ENCODE data around the gene GPR22.

DNA sequence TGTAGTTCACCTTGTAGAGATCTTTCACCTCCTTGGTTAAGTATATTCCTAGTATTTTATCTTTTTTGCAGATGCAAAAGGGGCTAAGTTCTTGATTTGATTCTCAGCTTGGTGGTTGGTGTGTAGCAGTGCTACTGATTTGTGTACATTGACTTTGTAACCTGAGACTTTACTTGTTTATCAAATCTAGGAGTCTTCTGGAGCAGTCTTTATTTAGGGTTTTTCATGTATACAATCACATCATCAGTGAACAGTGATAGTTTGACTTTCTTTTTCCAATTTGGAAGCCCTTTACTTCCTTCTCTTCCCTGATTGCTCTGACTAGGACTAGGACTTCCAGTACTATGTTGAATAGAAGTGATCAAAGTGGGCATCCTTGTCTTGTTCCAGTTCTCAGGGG, 33.8 kb downstream of the GPR22 start:
- TF ChIP-seq, protein P1, sequence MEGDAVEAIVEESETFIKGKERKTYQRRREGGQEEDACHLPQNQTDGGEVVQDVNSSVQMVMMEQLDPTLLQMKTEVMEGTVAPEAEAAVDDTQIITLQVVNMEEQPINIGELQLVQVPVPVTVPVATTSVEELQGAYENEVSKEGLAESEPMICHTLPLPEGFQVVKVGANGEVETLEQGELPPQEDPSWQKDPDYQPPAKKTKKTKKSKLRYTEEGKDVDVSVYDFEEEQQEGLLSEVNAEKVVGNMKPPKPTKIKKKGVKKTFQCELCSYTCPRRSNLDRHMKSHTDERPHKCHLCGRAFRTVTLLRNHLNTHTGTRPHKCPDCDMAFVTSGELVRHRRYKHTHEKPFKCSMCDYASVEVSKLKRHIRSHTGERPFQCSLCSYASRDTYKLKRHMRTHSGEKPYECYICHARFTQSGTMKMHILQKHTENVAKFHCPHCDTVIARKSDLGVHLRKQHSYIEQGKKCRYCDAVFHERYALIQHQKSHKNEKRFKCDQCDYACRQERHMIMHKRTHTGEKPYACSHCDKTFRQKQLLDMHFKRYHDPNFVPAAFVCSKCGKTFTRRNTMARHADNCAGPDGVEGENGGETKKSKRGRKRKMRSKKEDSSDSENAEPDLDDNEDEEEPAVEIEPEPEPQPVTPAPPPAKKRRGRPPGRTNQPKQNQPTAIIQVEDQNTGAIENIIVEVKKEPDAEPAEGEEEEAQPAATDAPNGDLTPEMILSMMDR (IDR thresholded peaks at IDR 0.05) = no peak
- no peak for TF ChIP-seq POLR2A (IDR thresholded peaks at IDR 0.05)

Measured in adrenal gland (tissue), 5 donors.